Heart left ventricle (tissue), 16 donors: Measurements from ENCODE around the gene BTAF1. TPM values are rescaled to one million over a fixed set of nuclear protein-coding genes. Genes with fewer than 3 reads are reported as not detected.
A peak's percentile ranks its signal among the peaks of the same experiment; 100 is the strongest.

Experiments
- ATAC-seq, 4 donors: fragments of 200-7000 bp; cut with Tn5 transposase; one replicate each; pipeline ENCODE4 v1.9.1; 2020 to 2022; ENCODE audit warnings: moderate library complexity in 4 of 4, mild to moderate bottlenecking in 3 of 4, moderate number of reproducible peaks in 1 of 4
- DNase-seq, 5 donors: peaks; one replicate each; pipeline ENCODE4 v3.0.0-alpha.2; 2020
- H3K27ac ChIP-seq, 12 donors: fragments of 200-600 bp; sonication (generic) in 4 of 12; one replicate each; pipeline versions ENCODE4 v1.5.0 to v1.8.0; 2016 to 2022; ENCODE audit warnings: mild to moderate bottlenecking in 2 of 12
- H3K27me3 ChIP-seq, 9 donors: fragments of 200-600 bp; sonication (generic) in 2 of 9; one replicate each; pipeline versions ENCODE4 v1.5.1 to v1.8.0; 2016 to 2022; ENCODE audit warnings: mild to moderate bottlenecking in 3 of 9
- H3K36me3 ChIP-seq, 9 donors: fragments of 200-600 bp; sonication (generic) in 2 of 9; one replicate each; pipeline versions ENCODE4 v1.5.0 to v1.8.0; 2018 to 2022; ENCODE audit warnings: mild to moderate bottlenecking in 2 of 9
- H3K4me1 ChIP-seq, 12 donors: fragments of 200-600 bp; sonication (generic) in 4 of 12; one replicate each; pipeline versions ENCODE4 v1.5.0 to v1.8.0; 2016 to 2022; ENCODE audit warnings: mild to moderate bottlenecking in 3 of 12
- H3K4me3 ChIP-seq, 12 donors: fragments of 200-600 bp; sonication (generic) in 4 of 12; one replicate each; pipeline versions ENCODE4 v1.5.0 to v1.8.0; 2017 to 2022; ENCODE audit warnings: mild to moderate bottlenecking in 9 of 12, moderate library complexity in 4 of 12
- H3K9me3 ChIP-seq, 12 donors: fragments of 200-600 bp; sonication (generic) in 4 of 12; one replicate each; pipeline versions ENCODE4 v1.5.0 to v1.8.0; 2016 to 2022; ENCODE audit warnings: mild to moderate bottlenecking in 1 of 12
- POLR2A ChIP-seq, 2 donors: fragments of 450-650 bp; IDR thresholded peaks; one replicate each; pipeline ENCODE4 v1.6.1; 2017; ENCODE audit warnings: antibody characterized with exemption in 2 of 2, mild to moderate bottlenecking in 2 of 2, moderate library complexity in 2 of 2
- WGBS, 4 donors: extraction: QIAGEN DNeasy Blood & Tissue Kit in 2 of 4; methylation state at CpG; one replicate each; pipeline versions ENCODE4 v1.1.5 to v1.1.7; 2013 to 2018; 5-methylcytosine and 5-hydroxymethylcytosine counted together
- intact Hi-C, 10 donors: fragments of 100-400 bp; cut with DNase I; formaldehyde crosslinking; loops; one replicate each; pipeline versions ENCODE4 v1.11.1 to v1.14.2; 2022
- polyA plus RNA-seq, 2 donors: library from polyadenylated mRNA; stranded (reverse); fragments of 200-250 nt; gene quantifications; one replicate each; pipeline ENCODE4 v1.2.3, GENCODE V29; 2013
- total RNA-seq, 9 donors: library from RNA; depleted of rRNA in 2 of 9; stranded (reverse); fragments of >200 nt in 2 of 9; fragmentation: NEBNext Ultra II Directional in 3 of 9; extraction: Animal tissue kit (Norgen Biotek cat#: 25700) in 3 of 9; gene quantifications; one replicate each; pipeline versions ENCODE4 v1.1.0 to v1.2.4, GENCODE V29; 2016 to 2023
- TF ChIP-seq, protein P1 (sequence below), 12 donors: fragments of 200-600 bp; sonication (generic) in 4 of 12; IDR thresholded peaks; one replicate each; pipeline versions ENCODE4 v1.5.0 to v1.8.0; 2018 to 2022; ENCODE audit warnings: antibody characterized with exemption in 12 of 12, mild to moderate bottlenecking in 5 of 12
- donor health status: ischemic (EF 13 %, LVEDD 7.1; RV severe dilation, severe dysfunction).
- donor health status: healthy with polysubstance abuse.
- donor health status: DM: no; HTN: yes; CAD: no.
- donor health status: DM: no; HTN: no; CAD: no.
- donor health status: ischemic (EF 25% LVEDD 6.9; RV normal size, moderate dysfunction).
- donor health status: ischemic (EF 25% LVEDD 5.7; RV mildly dilated, moderate dysfunction).
- donor health status: healthy.
- donor health status: DM: yes; HTN: yes; CAD: no.
- donor health status: ischemic (EF 35%, LVEDD 5.7; RV mildly dilated, moderate dysfunction).
- donor health status: nonischemic (EF 11% LVEDD 7.7; RV severe dilation, severe dysfunction).
- donor health status: DM: yes; HTN: yes; CAD: no.
- donor health status: PGD.
- donor health status: ischemic (EF 29% LVEDD 5.4; RV normal size, mild dysfunction).
- donor health status: nonischemic (EF 23%, LVEDD 6.1; RV moderate dilation, normal function).

BTAF1 gene
- total and polyA plus RNA-seq, 11 donors: 5.5 to 22.3 (median 11.8) TPM

DNA sequence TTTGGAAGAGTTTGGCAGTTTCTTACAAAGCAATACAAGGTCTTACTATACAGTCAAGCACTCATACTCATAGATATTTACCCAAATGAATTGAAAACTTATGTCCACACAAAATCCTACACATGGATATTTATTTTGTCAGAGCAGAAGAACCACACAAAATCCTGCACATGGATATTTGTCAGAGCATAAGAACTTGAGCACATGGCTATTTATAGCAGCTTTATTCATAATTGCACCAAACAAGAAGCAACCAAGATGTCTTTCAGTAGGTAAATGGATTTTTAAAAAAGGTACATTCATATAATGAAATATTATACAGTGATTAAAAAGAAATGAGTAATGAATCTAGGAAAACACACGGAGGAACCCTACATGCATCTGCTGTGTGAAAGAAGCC, 115.4 kb downstream of the BTAF1 start:
- no peak for DNase-seq
- no peak overlapping the region for H3K27ac ChIP-seq
- H3K4me3 ChIP-seq: no peak overlapping the region
- H3K27me3 ChIP-seq: no peaks in the 10 kb centered on the region
- 81 to 92% (median 89%) methylated on average over 1 of the region's 1 CpG for WGBS, 4 donors
- no peak for ATAC-seq
- H3K9me3 ChIP-seq: peaks cover 0 to 10% (median 0%) of the 10 kb centered on the region in 12 donors
- TF ChIP-seq, protein P1, sequence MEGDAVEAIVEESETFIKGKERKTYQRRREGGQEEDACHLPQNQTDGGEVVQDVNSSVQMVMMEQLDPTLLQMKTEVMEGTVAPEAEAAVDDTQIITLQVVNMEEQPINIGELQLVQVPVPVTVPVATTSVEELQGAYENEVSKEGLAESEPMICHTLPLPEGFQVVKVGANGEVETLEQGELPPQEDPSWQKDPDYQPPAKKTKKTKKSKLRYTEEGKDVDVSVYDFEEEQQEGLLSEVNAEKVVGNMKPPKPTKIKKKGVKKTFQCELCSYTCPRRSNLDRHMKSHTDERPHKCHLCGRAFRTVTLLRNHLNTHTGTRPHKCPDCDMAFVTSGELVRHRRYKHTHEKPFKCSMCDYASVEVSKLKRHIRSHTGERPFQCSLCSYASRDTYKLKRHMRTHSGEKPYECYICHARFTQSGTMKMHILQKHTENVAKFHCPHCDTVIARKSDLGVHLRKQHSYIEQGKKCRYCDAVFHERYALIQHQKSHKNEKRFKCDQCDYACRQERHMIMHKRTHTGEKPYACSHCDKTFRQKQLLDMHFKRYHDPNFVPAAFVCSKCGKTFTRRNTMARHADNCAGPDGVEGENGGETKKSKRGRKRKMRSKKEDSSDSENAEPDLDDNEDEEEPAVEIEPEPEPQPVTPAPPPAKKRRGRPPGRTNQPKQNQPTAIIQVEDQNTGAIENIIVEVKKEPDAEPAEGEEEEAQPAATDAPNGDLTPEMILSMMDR (IDR thresholded peaks at IDR 0.05): no peak
- TF ChIP-seq POLR2A (IDR thresholded peaks at IDR 0.05): no peak
- H3K4me1 ChIP-seq: peaks cover 0 to 4% (median 0%) of the 10 kb centered on the region in 12 donors
- H3K36me3 ChIP-seq: peaks cover 0 to 6% (median 0%) of the 10 kb centered on the region in 9 donors
- intact Hi-C loops: no loop called here

DNA sequence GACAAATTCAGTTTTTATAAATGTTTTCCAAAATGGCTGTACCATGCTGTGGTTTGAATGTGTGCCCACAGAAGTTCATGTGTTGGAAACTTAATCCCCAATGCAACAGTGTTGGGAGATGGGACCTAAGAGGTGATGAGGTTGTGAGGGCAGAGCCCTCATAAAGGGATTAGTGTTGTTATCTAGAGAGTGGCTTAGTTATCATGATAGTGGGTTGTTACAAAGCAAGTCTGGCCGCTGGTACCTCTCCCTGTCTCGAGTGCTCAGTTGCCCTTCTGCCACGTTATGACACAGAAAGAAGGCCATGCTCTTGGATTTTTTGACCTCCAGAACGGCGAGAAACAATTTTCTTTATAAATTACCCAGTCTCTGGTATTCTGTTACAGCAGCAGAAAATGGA, 119.0 kb downstream of the BTAF1 start:
- H3K36me3 ChIP-seq: no peaks in the 10 kb centered on the region
- intact Hi-C loops: no loop called here
- DNase-seq (no peak), ATAC-seq (no peak)
- no peaks in the 10 kb centered on the region for H3K27me3 ChIP-seq
- H3K9me3 ChIP-seq: no peaks in the 10 kb centered on the region
- 58 to 70% (median 60%) methylated on average over 5 of the region's 5 CpGs for WGBS, 4 donors
- no peak overlapping the region for H3K4me3 ChIP-seq
- H3K4me1 ChIP-seq: peaks cover 0 to 4% (median 0%) of the 10 kb centered on the region in 12 donors
- TF ChIP-seq, protein P1 (IDR thresholded peaks at IDR 0.05): no peak
- TF ChIP-seq POLR2A (IDR thresholded peaks at IDR 0.05): no peak
- H3K27ac ChIP-seq: no peak overlapping the region

DNA sequence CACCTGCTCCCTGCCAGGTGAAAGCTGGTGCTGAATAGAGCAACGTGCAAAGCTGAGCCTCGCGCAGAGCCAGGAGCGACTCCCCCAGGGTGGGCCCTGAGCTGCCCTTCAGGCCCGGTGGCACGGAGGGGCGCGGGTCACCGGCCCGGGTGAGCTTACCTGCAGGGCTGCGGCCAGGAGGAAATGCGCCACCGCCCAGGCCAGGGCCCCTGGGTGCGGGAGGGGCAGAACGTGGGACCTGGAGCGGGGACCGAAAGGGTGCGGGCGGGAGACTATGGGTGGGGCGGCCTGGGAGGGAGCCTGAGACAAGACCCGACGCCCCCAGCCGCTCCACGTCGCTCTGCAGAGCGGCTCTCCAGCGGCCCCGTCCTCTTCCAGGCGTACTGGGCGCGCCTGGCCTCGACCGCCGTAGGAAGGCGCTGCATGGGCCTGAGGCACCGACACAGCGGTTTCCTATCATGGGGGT, 122.1 kb downstream of the BTAF1 start:
- Histone ChIP-seq H3K27me3 (no peaks in the 10 kb centered on the region), H3K36me3 (peaks cover 0 to 7% (median under 1%) of the 10 kb centered on the region in 9 donors), H3K4me3 (no peak overlapping the region), H3K27ac (no peak overlapping the region), H3K9me3 (no peaks in the 10 kb centered on the region), H3K4me1 (peaks cover 0 to 15% (median 0%) of the 10 kb centered on the region in 12 donors)
- intact Hi-C loops: no loop called here
- whole genome bisulfite sequencing, 4 donors: 45 to 71% (median 52%) methylated on average over 10 to 37 of the region's 37 CpGs
- DNase-seq (no peak), ATAC-seq (peak in 2 of 4 donors; percentile 28 to 51)
- TF ChIP-seq POLR2A (IDR thresholded peaks at IDR 0.05): no peak
- TF ChIP-seq, protein P1 (IDR thresholded peaks at IDR 0.05): no peak

DNA sequence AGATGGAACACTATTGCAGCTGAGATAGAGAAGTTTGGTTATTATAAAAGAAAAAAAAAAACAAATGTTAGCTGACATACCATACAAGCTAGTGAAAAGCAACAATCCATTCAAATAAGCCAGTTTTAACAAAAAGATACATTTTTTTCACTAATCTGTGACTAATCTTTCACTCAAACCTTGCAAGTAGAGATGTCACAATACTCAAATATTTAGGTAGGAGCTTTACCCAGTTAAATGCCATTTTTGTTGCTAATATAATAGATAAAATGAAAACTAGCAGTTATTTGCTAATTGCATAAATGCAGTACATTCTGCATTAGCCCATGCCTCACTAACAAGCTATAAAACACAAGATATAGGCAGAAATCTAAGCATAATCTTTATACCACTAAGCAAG, 123.6 kb downstream of the BTAF1 start:
- H3K27ac ChIP-seq: no peak overlapping the region
- intact Hi-C loops: no loop called here
- H3K4me1 ChIP-seq: peaks cover 0 to 24% (median 0%) of the 10 kb centered on the region in 12 donors
- no peaks in the 10 kb centered on the region for H3K9me3 ChIP-seq
- no peak for ATAC-seq
- H3K36me3 ChIP-seq: peaks cover 0 to 21% (median 11%) of the 10 kb centered on the region in 9 donors
- H3K27me3 ChIP-seq: no peaks in the 10 kb centered on the region
- TF ChIP-seq, protein P1 (IDR thresholded peaks at IDR 0.05): no peak
- no peak for TF ChIP-seq POLR2A (IDR thresholded peaks at IDR 0.05)
- H3K4me3 ChIP-seq: no peak overlapping the region
- DNase-seq: no peak
